Measurements from ENCODE around the gene HS3ST4.

DNA sequence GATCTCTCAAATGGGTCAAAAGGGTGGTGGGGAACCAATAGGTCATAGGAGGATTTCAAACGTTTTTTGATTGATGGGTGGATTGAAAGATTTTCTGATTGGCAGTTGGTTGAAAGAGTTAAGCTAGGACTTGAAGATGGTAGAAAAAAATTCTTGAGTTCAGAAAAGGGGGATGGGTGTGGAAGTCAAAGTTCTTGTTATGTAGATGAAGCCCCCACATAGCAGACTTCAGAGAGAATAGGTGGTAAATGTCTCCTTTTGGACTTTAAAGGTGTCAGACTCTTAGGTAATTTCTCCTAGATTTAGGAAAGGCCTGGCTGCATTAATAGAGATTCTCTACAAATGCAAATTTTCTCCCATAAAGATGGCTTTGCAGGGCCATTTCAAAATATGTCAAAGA lies 163.3 kb downstream of the HS3ST4 start:
- TF ChIP-seq, protein P1, sequence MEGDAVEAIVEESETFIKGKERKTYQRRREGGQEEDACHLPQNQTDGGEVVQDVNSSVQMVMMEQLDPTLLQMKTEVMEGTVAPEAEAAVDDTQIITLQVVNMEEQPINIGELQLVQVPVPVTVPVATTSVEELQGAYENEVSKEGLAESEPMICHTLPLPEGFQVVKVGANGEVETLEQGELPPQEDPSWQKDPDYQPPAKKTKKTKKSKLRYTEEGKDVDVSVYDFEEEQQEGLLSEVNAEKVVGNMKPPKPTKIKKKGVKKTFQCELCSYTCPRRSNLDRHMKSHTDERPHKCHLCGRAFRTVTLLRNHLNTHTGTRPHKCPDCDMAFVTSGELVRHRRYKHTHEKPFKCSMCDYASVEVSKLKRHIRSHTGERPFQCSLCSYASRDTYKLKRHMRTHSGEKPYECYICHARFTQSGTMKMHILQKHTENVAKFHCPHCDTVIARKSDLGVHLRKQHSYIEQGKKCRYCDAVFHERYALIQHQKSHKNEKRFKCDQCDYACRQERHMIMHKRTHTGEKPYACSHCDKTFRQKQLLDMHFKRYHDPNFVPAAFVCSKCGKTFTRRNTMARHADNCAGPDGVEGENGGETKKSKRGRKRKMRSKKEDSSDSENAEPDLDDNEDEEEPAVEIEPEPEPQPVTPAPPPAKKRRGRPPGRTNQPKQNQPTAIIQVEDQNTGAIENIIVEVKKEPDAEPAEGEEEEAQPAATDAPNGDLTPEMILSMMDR (IDR thresholded peaks at IDR 0.05), result no peak
- TF ChIP-seq EZH2 (IDR thresholded peaks at IDR 0.05; ENCODE audit: borderline replicate concordance, insufficient read depth, low read depth, low read length, poor library complexity, severe bottlenecking), result no peak

All from B cell (primary cell).